ENCODE measurements around the gene POLR2C.

POLR2C gene

DNA sequence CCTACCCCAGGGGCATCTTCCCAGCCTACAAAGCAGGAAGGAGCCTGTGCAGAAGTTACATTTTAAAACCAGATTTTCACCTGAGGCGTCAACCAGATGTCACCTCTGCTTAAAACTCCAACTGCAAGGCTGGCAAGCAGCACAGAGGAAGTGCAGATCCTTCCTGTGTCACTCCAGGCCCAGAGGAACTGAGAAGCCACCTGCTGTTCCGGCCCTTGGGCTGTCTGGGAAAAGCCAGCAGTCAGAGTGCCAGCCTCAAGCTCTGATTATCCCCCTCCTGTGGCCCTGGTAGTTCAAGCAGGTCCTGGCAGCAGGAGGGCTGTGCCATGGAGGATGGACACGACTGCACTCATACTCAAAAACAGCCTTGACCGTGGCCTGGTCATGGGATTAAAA, 10.2 kb downstream of the POLR2C start:
- Histone ChIP-seq H3K79me2 (ENCODE audit: control insufficient read depth, insufficient read depth, low read length, unreplicated experiment) (peaks cover 15% of the 10 kb centered on the region), H3K4me1 (ENCODE audit: control insufficient read depth, insufficient read depth, low read length, unreplicated experiment) (peaks cover 19% of the 10 kb centered on the region), H3K27ac (ENCODE audit: low read depth, low read length) (no peak overlapping the region), H3K36me3 (ENCODE audit: insufficient read depth, low read length) (peaks cover 19% of the 10 kb centered on the region), H2AFZ (ENCODE audit: low read length, unreplicated experiment) (no peak overlapping the region), H3K27me3 (ENCODE audit: insufficient read depth, low read length) (no peaks in the 10 kb centered on the region), H3K4me3 (ENCODE audit: low read depth, low read length) (no peak overlapping the region)

DNA sequence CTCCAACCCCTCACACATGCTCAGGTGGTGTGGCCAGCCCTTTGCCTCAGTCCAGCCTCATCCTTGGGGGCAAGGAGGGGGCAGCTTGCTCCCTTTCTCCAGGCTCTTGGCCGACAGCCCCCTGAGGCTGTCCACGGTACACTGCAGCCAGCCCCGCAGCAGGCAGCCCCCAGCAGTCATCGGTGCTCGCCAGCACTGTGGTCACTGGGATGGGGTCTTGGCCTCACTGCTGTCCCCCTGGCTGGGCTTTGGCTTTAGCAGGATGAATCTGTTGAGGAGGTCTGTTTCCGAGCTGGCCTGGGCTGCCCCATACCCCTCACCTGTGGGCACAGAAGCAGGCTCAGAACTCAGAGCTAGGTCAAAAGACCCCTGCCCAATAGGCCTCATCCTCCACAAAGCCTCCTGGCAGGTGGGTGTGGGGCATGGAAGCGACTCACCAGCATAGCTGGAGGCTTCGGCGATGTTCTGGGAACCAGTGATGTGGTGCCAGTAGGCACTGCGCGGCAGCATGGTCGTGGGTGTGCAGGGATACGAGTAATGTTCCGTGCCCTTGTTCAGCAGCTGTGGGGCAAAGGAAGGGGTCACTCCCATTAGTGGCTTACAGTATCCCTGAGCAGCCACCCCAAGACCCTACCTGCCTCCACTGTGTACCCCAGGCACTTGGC, 10.8 kb downstream of the POLR2C start:
- H3K79me2 ChIP-seq (ENCODE audit: control insufficient read depth, insufficient read depth, low read length, unreplicated experiment), result peaks cover 22% of the 10 kb centered on the region

DNA sequence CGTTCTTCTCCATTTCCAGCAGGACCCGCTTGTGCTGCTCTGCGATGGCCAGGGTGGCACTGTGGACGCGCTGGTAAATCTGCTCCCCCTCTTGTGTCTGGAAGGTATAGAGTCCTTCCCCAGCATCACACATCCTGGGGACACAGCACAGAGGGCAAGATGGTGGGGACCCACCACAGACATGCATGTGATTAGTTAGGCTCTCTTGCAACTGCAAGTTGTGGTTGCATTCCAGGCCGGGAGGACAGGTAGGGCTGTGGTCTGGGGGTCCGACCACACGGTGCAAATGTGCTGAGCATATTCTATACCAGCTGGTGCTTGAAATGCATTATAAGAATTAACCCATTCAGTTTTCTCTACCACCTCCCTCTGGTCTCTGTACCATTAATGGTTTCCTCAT, 11.4 kb downstream of the POLR2C start:
- Histone ChIP-seq H3K79me2 (ENCODE audit: control insufficient read depth, insufficient read depth, low read length, unreplicated experiment) (peaks cover 28% of the 10 kb centered on the region), H3K27me3 (ENCODE audit: insufficient read depth, low read length) (no peaks in the 10 kb centered on the region), H2AFZ (ENCODE audit: low read length, unreplicated experiment) (no peak overlapping the region), H3K4me1 (ENCODE audit: control insufficient read depth, insufficient read depth, low read length, unreplicated experiment) (peaks cover 30% of the 10 kb centered on the region), H3K36me3 (ENCODE audit: insufficient read depth, low read length) (peaks cover 19% of the 10 kb centered on the region), H3K4me3 (ENCODE audit: low read depth, low read length) (no peak overlapping the region), H3K27ac (ENCODE audit: low read depth, low read length) (no peak overlapping the region)

More for the DNA sequence above, 10.8 kb downstream of the POLR2C start:
- Histone ChIP-seq H3K4me3 (ENCODE audit: low read depth, low read length) (no peak overlapping the region), H3K27ac (ENCODE audit: low read depth, low read length) (no peak overlapping the region), H2AFZ (ENCODE audit: low read length, unreplicated experiment) (no peak overlapping the region), H3K36me3 (ENCODE audit: insufficient read depth, low read length) (peaks cover 19% of the 10 kb centered on the region), H3K4me1 (ENCODE audit: control insufficient read depth, insufficient read depth, low read length, unreplicated experiment) (peaks cover 25% of the 10 kb centered on the region), H3K27me3 (ENCODE audit: insufficient read depth, low read length) (no peaks in the 10 kb centered on the region)

DNA sequence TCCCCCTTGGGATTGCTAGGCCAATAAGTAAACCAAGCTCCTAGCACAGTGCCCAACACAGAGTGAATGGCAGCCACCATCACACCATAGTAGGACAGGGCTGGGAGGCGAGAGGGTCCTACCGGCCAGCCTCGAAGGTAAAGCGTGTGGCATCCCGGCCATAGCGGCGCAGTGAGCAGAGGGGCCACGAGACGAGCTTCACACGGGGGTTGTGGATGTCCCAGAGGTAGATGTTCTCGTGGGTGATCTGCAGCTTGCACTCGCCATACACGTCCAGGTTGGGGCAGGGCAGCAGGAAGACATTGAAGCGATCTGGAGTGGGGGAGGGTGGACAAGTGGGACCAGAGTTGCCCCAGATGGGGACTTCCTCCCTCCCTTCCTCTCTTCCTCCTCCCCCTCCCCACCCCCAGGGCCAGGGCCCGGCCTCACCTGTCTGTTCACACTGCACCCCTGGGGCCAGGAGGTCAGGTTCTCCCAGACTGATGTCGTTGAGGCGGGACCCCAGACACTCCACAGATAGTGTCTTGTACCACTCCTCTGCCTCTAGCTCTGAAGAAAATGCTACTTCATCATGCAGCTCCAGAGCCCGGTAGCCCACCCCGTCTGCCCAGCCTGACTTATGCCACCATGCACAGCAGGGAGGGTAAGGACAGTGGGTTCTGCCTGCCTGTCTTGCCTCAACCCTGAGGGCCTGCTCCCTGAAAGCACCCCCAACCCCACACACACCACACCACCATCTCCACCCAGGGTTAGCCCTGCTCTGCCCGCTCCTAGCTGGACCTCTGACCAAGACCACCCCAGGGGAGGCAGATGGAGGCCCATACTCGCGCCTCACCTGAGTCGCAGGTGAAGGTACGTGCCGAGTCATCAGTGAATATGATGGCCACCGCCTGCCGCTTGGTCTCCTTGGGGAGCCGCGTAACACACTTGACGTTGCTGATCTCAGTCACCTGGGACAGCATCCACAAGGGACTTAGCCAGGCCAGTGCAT, 12.5 kb downstream of the POLR2C start:
- peaks cover 28% of the 10 kb centered on the region for H3K4me1 ChIP-seq (ENCODE audit: control insufficient read depth, insufficient read depth, low read length, unreplicated experiment)

DNA sequence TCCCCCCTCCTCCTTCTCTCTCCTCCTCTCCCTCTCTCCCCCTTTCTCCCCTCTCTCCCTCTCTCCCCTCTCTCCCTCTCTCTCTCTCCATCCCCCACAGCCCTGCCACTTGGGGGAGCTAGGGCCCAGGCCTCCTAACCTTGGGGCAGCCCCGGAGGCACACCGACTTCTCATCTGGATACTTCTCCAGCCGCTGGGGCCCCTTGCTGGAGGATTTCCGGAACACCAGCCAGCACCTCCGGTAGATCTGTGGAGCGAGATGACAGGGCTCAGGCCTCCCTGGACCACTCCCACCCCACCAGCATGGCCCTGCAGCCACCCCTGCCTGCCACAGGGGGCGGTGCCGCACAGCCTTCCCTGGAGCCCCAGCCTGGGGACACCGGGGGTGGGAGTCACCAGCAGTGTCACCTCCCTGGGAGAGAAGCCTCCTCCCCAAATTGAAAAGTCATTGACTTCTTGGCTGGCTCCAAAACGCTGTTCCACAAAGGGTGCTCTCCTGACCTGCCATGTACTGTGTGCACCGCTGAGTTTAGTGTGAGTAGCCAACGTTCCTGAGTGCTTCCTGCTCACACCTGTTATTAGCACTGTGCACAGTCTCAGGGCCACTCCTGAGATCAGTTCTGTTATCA, 13.3 kb downstream of the POLR2C start:
- Histone ChIP-seq H3K4me3 (ENCODE audit: low read depth, low read length) (no peak overlapping the region), H3K79me2 (ENCODE audit: control insufficient read depth, insufficient read depth, low read length, unreplicated experiment) (peaks cover 35% of the 10 kb centered on the region), H3K4me1 (ENCODE audit: control insufficient read depth, insufficient read depth, low read length, unreplicated experiment) (peaks cover 28% of the 10 kb centered on the region), H2AFZ (ENCODE audit: low read length, unreplicated experiment) (no peak overlapping the region), H3K27me3 (ENCODE audit: insufficient read depth, low read length) (no peaks in the 10 kb centered on the region), H3K27ac (ENCODE audit: low read depth, low read length) (no peak overlapping the region), H3K36me3 (ENCODE audit: insufficient read depth, low read length) (peaks cover 12% of the 10 kb centered on the region)

More for the DNA sequence above, 12.5 kb downstream of the POLR2C start:
- H3K79me2 ChIP-seq (ENCODE audit: control insufficient read depth, insufficient read depth, low read length, unreplicated experiment), result peaks cover 35% of the 10 kb centered on the region
- H3K4me3 ChIP-seq (ENCODE audit: low read depth, low read length), result no peak overlapping the region
- H3K36me3 ChIP-seq (ENCODE audit: insufficient read depth, low read length), result peaks cover 12% of the 10 kb centered on the region
- H2AFZ ChIP-seq (ENCODE audit: low read length, unreplicated experiment), result no peak overlapping the region
- no peaks in the 10 kb centered on the region for H3K27me3 ChIP-seq (ENCODE audit: insufficient read depth, low read length)
- no peak overlapping the region for H3K27ac ChIP-seq (ENCODE audit: low read depth, low read length)

DNA sequence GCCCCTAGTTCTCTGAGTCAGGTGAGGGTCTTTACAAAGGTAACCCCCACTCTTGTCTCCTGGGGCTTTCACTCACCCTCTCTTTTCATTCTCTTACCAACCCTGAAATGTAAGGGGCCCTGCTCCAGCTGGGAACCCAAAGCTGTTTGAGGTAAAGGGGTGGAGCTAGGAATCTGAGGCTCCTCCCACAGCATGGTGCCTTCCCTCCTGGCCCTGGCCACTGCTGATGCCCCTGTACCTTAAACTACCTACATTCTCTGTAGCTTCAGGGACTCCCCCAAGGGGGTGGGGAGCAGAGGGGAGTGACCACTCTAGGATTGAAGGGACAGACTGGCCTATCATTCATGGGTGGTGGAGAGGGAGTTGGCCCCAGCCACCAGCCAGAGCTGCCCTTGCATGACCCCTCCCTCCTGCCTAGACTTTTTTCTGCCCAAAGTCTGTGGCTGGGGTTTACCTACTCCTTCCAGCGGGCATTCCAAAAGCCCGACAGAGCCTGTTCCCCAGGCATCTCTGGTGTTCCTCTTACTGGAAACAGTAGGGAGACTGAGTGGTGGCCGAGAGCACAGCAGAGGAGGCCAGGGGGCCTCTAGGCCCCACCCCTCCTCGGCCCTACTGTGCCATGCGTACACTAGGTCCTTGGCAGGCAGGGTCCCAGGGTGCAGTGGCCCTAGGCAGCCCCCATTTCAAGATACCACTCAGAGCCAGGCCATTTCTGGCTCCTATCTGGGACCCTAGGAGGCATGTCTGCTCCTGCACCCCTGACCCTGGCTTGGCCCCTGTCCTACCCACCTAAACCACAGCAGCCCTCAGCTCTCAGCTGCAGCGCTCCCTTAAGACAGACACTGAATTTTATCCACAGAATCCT, 14.3 kb downstream of the POLR2C start:
- Histone ChIP-seq H3K4me3 (ENCODE audit: low read depth, low read length) (no peak overlapping the region), H3K4me1 (ENCODE audit: control insufficient read depth, insufficient read depth, low read length, unreplicated experiment) (peaks cover 22% of the 10 kb centered on the region), H3K36me3 (ENCODE audit: insufficient read depth, low read length) (peaks cover 7% of the 10 kb centered on the region), H3K27ac (ENCODE audit: low read depth, low read length) (no peak overlapping the region), H3K79me2 (ENCODE audit: control insufficient read depth, insufficient read depth, low read length, unreplicated experiment) (peaks cover 35% of the 10 kb centered on the region), H3K27me3 (ENCODE audit: insufficient read depth, low read length) (no peaks in the 10 kb centered on the region), H2AFZ (ENCODE audit: low read length, unreplicated experiment) (no peak overlapping the region)

DNA sequence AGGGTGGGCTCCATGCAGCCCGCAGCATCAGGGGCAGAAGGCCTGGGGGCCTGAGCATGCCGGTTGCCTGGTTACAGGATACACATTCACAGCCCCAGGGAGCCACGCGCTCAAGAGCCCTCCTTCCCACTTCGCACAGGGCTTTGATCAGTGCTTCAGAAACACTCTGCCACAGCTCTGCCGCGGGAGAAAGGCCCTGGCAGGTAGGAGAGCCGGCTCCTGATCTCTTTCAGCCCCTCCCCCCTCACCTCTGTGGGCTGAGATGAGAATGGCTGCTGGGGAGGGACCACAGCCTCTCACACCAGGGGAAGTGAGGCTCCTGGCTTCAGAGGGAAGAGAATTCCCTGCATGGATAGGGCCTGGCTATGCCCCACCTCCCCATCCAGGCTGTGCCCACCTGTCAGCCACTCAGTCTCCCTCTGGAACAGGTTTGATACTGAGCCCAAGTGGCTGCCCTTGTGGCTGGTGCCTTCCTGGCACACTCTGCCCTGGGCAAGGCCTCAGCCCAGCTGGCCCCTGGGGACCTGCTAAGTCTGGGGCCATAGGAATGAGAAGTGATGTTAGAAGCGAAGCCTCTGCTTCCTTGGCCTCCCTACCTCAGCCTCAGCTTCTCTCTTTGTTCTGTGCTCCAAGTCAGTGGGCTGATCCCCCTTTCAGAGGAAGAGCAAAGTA, 15.2 kb downstream of the POLR2C start:
- Histone ChIP-seq H3K4me3 (ENCODE audit: low read depth, low read length) (peak overlapping the region; percentile 81; the same call in 1 of the 2 replicates), H3K27ac (ENCODE audit: low read depth, low read length) (no peak overlapping the region), H3K4me1 (ENCODE audit: control insufficient read depth, insufficient read depth, low read length, unreplicated experiment) (peaks cover 22% of the 10 kb centered on the region), H3K27me3 (ENCODE audit: insufficient read depth, low read length) (no peaks in the 10 kb centered on the region), H2AFZ (ENCODE audit: low read length, unreplicated experiment) (no peak overlapping the region), H3K79me2 (ENCODE audit: control insufficient read depth, insufficient read depth, low read length, unreplicated experiment) (peaks cover 35% of the 10 kb centered on the region), H3K36me3 (ENCODE audit: insufficient read depth, low read length) (peaks cover 2% of the 10 kb centered on the region; the same call in 1 of the 2 replicates)

DNA sequence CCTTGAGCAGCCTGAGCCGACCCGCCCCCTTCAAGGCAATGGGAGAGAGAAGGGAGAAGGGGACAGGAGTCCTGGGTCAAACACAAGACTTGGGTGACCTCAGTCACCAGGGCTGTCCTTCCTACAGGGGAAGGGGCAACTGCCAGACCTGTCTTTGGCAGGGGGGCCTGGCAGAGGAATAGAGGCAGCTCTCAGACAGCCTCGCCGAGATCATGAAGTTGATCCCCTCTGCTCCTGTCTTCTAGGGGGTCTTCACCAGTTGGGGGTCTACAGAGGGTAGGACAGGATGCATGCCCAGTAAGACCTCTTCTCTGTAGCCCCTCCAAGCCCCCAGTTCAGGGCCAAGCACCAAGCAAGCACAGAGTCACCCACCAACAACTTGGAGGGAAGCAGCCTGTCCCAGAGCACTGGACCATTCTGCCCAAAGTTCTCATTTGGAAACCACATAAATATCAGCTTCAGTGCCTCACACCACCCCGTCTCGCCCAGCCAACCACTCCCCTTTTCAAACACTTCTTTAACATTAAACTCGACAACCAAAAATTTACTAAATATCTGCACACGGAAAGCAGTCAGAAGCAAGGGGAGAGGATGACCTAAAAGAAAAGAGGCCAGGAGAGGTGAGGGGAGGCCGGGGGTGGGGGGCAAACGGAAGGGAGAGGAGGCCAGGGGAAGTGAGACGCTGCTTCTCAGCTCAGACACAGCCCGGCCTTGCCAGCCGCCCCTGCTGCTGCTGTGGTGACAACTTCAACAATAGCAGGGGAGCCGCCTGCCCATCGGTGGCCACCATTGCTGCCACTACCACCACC, 16.1 kb downstream of the POLR2C start:
- Histone ChIP-seq H3K27ac (ENCODE audit: low read depth, low read length) (no peak overlapping the region), H2AFZ (ENCODE audit: low read length, unreplicated experiment) (no peak overlapping the region), H3K79me2 (ENCODE audit: control insufficient read depth, insufficient read depth, low read length, unreplicated experiment) (peaks cover 35% of the 10 kb centered on the region), H3K27me3 (ENCODE audit: insufficient read depth, low read length) (no peaks in the 10 kb centered on the region), H3K36me3 (ENCODE audit: insufficient read depth, low read length) (no peaks in the 10 kb centered on the region), H3K4me1 (ENCODE audit: control insufficient read depth, insufficient read depth, low read length, unreplicated experiment) (peaks cover 22% of the 10 kb centered on the region), H3K4me3 (ENCODE audit: low read depth, low read length) (peak overlapping the region; percentile 81)

Data from ACC112 (cell line).